ENCODE measurements around the gene MPL. TPM values are rescaled to one million over a fixed set of nuclear protein-coding genes. Genes with fewer than 3 reads are reported as not detected.

MPL gene
- not detected in 2 replicates for total RNA-seq (2021; fragmentation: NEBNext Ultra II Directional; extraction: Animal tissue kit (Norgen Biotek cat#: 25700))
- polyA plus RNA-seq (2011; rRNA removed) = 0.08 and 0.11 TPM in 2 replicates
- polyA plus RNA-seq (2011; cell fraction: cytosol; rRNA removed) = not detected
- polyA plus RNA-seq (2011; cell fraction: nucleus; rRNA removed) = 0.07 TPM
- 0.27 to 0.55 TPM (median 0.43 TPM) in 3 of 4 replicates, not detected in the other for polyA plus RNA-seq (2012, experiment 1 of 2)
- not detected for polyA plus RNA-seq (2012, experiment 2 of 2)
- polyA plus RNA-seq (2013, experiment 1 of 2) = 0.04 TPM
- 0.09 TPM for polyA plus RNA-seq (2013, experiment 2 of 2)
- polyA minus RNA-seq (2011; rRNA and poly(A)+ RNA removed) = 0.15 TPM in 1 of 2 replicates, not detected in the other
- polyA minus RNA-seq (2011; cell fraction: cytosol; rRNA and poly(A)+ RNA removed) = not detected
- not detected for polyA minus RNA-seq (2011; cell fraction: nucleus; rRNA and poly(A)+ RNA removed)
- long read RNA-seq, experiment 1 = 0 reads
- long read RNA-seq, experiment 2 = 0 reads

- no peak within 1 kb of the TSS for H2AFZ ChIP-seq (ENCODE audit: low read length)
- no peak within 1 kb of the TSS for H4K5ac ChIP-seq (ENCODE audit: insufficient read length, low read depth, low read length)
- no peaks in the 10 kb centered on the region for H3K4me1 ChIP-seq (replicated peaks in 1 of 4; ENCODE audit: control insufficient read depth in 3 of 4, insufficient read depth in 4 of 4, low read length in 3 of 4)
- no peak within 1 kb of the TSS for H2BK20ac ChIP-seq (ENCODE audit: low read length)
- H3K14ac ChIP-seq (ENCODE audit: insufficient read length) = no peak within 1 kb of the TSS
- TF ChIP-seq FOSL1 (IDR thresholded peaks at IDR 0.05; ENCODE audit: insufficient read depth, low read depth, low read length) (no peak), RFX5 (IDR thresholded peaks at IDR 0.05; ENCODE audit: borderline replicate concordance, low read depth, low read length) (no peak), POU5F1 (IDR thresholded peaks at IDR 0.05; ENCODE audit: low read depth, low read length) (no peak), CHD2 (IDR thresholded peaks at IDR 0.05; ENCODE audit: low read length) (no peak), TBP (IDR thresholded peaks at IDR 0.05; ENCODE audit: low read depth, low read length) (no peak), SIN3A (conservative IDR thresholded peaks at IDR 0.05 in 1 of 2, IDR thresholded peaks at IDR 0.05 in 1 of 2; ENCODE audit: low read depth in 1 of 2, low read length in 2 of 2) (no peak), GABPA (IDR thresholded peaks at IDR 0.05; ENCODE audit: borderline replicate concordance, insufficient read depth, low read length) (no peak), CTBP2 (IDR thresholded peaks at IDR 0.05; ENCODE audit: borderline replicate concordance, insufficient read depth, insufficient read length, low read length) (no peak), SIX5 (IDR thresholded peaks at IDR 0.05; ENCODE audit: low read depth, low read length) (no peak), SAP30 (IDR thresholded peaks at IDR 0.05; ENCODE audit: insufficient read depth, insufficient replicate concordance, low read length) (no peak), EGR1 (IDR thresholded peaks at IDR 0.05; ENCODE audit: borderline replicate concordance, low read depth, low read length) (no peak), SP1 (IDR thresholded peaks at IDR 0.05; ENCODE audit: low read depth, low read length) (no peak)
- ChIA-PET POLR2A (ENCODE audit: partially characterized antibody) (interaction anchor here (1.4 kb wide), 1 partner anchor 8 kb away, joined by 3 read pairs; no protein-coding TSS in a partner anchor), CTCF (ENCODE audit: partially characterized antibody) (interaction anchor here (1.1 to 1.3 kb wide), 3 partner anchors 8 to 110 kb away, joined by 3 to 5 read pairs (median 4); no protein-coding TSS in a partner anchor)
- FAIRE-seq (no peak), DNase-seq (ENCODE audit: low read depth in 1 of 2, low spot score in 2 of 2) (no peak)
- H3K79me2 ChIP-seq (ENCODE audit: control insufficient read depth in 1 of 2, insufficient read depth in 2 of 2, low read length in 2 of 2) = no peaks in the 10 kb centered on the region
- H2BK120ac ChIP-seq (replicated peaks; ENCODE audit: low read depth, low read length) = no peak within 1 kb of the TSS
- no peak within 1 kb of the TSS for H4K91ac ChIP-seq (replicated peaks; ENCODE audit: insufficient read length, low read length)
- H2BK12ac ChIP-seq (ENCODE audit: low read depth, low read length) = no peak within 1 kb of the TSS
- no peak within 1 kb of the TSS; the same call in 1 of the 2 replicates for H4K8ac ChIP-seq (ENCODE audit: extremely low read depth, insufficient read depth, low read length)
- H4K20me1 ChIP-seq (replicated peaks in 1 of 2; ENCODE audit: control insufficient read depth in 1 of 2, insufficient read depth in 2 of 2, low read length in 2 of 2) = no peaks in the 10 kb centered on the region
- no peaks in the 10 kb centered on the region for H3K36me3 ChIP-seq (ENCODE audit: control insufficient read depth in 2 of 4, insufficient read depth in 4 of 4, low read length in 3 of 4)
- 77% methylated on average over 3 of the region's 3 CpGs; no CpG with 5 or more reads in 1 of the 2 experiments for WGBS, 2 experiments (ENCODE audit: extremely low coverage in 1 of 2, insufficient coverage in 1 of 2, insufficient read length in 1 of 2, insufficient replicate concordance in 2 of 2, low coverage in 1 of 2, low lambda C conversion rate in 2 of 2, missing lambda C conversion rate in 1 of 2)
- H3K23me2 ChIP-seq (ENCODE audit: low read depth, low read length) = no peaks in the 10 kb centered on the region
- H3K4me3 ChIP-seq (ENCODE audit: extremely low read depth in 1 of 4, insufficient read depth in 2 of 4, low read depth in 3 of 4, low read length in 4 of 4) = no peak within 1 kb of the TSS
- no peak within 1 kb of the TSS for H3K9ac ChIP-seq (replicated peaks in 1 of 4; ENCODE audit: extremely low read depth in 1 of 4, low read depth in 3 of 4, low read length in 3 of 4)
- no peak within 1 kb of the TSS for H3K27ac ChIP-seq (ENCODE audit: low read depth, low read length)
- no peaks in the 10 kb centered on the region for H3K79me1 ChIP-seq (ENCODE audit: low read depth, low read length)
- no peak within 1 kb of the TSS for H3K56ac ChIP-seq (replicated peaks; ENCODE audit: insufficient read length, low read depth, low read length)
- no peak within 1 kb of the TSS for H2AK5ac ChIP-seq (ENCODE audit: low read depth, low read length)
- no peak within 1 kb of the TSS for H3K4ac ChIP-seq (replicated peaks; ENCODE audit: insufficient read length, low read depth, low read length)
- no peak within 1 kb of the TSS for H3K18ac ChIP-seq (ENCODE audit: extremely low read depth, low read length)
- no peak within 1 kb of the TSS for H3K4me2 ChIP-seq (ENCODE audit: insufficient read depth in 1 of 2, low read depth in 2 of 2, low read length in 2 of 2)
- H2BK5ac ChIP-seq (ENCODE audit: low read depth, low read length) = no peak within 1 kb of the TSS
- H3K27me3 ChIP-seq (replicated peaks in 1 of 4; ENCODE audit: control insufficient read depth in 3 of 4, extremely low read depth in 1 of 4, insufficient read depth in 3 of 4, low read length in 3 of 4) = no peaks in the 10 kb centered on the region
- no peaks in the 10 kb centered on the region for H3K9me3 ChIP-seq (ENCODE audit: insufficient read depth in 2 of 2, low read depth in 1 of 2, low read length in 1 of 2)
- no peak within 1 kb of the TSS for H3K23ac ChIP-seq (ENCODE audit: insufficient read length)
- no peak within 1 kb of the TSS for H2BK15ac ChIP-seq (ENCODE audit: low read length)
Measured at GRCh38 chr1:43337588-43337987, at the start of gene MPL. MPL (plus strand) TSS chr1:43337818; CDS start chr1:43337849, 31 bp downstream.
